NCI-H1694 treated with DMSO at 0.1 percent for 48 hours (cell line): ENCODE results near the gene SHC3.

Source experiments
- DNase-seq: peaks from one replicate; lab custom pipeline; 2025; lab: John Stamatoyannopoulos, UW

The SHC3 gene

DNA sequence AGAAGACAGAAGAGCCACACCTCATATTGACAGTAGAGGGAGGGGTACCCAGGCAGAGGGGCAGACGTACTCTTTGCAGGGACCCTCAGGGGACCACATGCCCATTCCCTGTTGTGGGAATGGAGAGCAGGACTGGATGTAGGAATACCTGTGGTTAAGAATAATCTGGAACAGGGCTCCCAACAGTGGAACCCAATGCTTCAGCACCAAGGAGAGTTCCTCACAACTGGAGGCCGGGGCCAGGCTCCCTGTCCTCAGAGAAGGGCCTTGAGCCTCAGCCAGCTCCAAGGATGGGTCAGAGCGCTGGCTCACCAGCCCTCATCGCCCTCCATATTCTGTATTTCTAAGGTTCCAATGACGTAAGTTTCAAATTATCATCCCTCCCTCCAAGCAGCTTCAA, 7.4 kb upstream of the SHC3 start:
- no peak for DNase-seq

DNA sequence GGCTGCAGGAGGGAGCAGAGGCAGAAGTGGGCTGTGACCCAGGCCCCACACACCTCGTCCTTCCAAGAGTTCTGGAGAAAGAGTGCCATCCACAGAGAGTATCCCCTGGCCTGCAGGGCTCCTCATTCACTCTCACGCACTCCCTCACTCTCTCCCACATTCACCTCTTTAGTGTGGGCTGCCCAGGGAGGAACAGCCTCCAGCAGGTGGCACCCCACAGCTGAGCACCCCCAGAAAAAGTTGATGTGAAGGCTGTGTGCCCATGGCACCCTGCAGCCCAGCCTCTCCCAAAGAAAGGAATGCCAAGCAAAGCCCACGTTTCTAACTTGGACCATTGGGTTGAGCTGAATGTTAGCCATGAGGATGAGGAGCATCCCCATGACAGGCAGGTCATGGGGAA, 4.5 kb upstream of the SHC3 start:
- no peak for DNase-seq

DNA sequence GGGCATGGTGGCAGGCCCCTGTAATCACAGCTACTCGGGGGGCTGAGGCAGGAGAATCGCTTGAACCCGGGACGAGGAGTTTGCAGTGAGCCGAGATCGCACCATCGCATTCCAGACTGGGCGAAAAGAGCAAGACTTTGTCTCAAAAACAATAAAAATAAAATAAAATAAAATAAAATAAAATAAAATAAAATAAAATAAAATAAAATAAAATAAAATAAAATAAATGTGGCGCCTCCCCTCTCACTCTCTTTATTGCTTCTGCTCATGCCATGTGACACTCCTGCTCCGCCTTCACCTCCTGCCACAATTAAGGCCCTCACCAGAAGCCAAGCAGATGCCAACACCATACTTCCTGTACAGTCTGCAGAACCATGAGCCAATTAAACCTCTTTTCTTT, 3.8 kb upstream of the SHC3 start:
- no peak for DNase-seq

DNA sequence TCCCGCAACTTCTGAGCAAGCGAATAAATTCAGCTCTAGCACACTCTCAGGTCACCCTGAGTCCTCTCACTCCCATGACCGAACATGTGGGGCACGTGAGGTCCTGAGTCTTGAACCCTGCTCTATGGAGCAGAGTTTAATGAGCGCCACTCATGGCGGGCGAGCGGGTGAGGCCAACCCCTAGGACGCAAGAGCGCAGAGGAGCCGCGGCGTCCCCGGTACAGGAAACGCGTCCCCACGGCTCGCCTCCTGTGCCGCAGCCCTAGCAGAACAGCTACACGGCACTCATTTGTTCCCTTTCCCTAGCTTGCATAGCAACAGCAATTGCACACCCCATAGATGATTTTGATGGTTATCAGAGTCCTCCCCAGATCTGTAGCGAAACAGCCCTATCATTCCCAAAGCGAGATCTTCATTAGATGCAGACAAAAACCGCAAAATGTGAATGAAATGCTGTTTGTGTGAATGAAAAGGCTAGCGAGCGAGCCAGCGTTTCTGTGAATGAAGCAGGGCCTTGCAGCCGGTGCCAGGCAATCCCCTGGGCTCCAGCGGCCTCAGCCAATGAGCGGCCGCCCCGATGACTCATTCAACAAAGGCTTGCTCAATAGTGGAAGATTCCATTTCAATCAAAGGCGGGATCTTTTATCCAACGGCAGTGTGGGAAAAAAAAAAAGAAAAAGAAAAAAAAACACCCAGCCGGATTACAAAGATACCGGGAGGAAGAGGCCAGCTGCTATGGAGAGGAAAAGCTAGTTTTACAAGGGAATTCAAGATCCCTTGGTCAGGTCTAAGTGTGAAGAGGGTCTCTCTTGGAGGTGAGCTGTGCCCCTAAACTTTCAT, 1.5 kb upstream of the SHC3 start:
- DNase-seq: peak; percentile 93

DNA sequence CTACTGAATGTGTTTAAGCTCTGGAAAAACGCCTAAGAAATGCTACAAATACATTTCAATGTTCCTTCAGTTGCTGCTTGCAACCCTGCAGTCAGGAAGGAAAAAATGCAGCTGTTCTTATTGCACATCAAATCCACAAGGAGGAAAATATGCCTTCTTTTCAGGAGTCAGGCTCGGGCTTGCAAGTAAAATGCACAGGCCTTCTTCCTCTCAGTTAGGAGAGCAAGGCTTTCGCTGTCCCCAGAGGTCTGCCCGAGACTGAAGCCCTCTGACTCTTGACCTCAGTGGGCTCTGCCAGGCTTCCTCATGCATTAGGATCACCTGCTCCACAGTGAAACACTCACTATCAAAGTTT, 899 bp upstream of the SHC3 start:
- DNase-seq: peak; percentile 17

DNA sequence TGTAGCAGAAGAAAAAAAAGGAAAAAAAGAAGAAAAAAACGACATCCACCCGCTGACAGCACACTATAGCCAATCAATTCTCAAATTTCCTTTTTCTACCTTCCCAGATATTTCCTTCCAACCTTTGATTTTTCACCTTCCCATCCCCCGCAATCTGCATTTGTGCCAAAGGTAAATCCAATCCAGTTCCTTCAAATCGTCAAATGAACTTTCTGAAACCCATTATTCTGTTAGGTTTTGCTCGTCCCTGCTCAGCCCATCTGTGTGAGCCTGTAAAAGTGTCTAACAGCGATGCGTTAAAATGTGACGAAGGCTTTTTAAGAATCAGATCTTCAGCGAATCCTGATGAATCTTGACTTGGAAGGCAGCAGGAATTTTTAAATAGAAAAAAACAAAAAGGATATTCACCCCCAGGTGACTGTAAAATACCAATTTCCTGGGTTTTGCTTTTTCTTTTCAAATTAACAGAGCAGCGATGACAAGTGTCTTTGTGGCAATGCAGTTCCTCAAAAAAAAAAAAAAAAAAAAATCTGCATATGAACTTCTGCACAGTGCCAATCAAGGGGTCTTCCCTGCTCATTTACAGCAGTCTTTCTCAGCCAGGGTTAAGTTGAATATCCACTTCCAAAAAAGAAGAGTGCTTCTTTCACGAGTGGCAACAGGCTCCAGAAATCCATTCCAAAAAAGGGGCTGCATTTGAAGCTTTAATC, 367 bp upstream of the SHC3 start:
- DNase-seq: no peak

DNA sequence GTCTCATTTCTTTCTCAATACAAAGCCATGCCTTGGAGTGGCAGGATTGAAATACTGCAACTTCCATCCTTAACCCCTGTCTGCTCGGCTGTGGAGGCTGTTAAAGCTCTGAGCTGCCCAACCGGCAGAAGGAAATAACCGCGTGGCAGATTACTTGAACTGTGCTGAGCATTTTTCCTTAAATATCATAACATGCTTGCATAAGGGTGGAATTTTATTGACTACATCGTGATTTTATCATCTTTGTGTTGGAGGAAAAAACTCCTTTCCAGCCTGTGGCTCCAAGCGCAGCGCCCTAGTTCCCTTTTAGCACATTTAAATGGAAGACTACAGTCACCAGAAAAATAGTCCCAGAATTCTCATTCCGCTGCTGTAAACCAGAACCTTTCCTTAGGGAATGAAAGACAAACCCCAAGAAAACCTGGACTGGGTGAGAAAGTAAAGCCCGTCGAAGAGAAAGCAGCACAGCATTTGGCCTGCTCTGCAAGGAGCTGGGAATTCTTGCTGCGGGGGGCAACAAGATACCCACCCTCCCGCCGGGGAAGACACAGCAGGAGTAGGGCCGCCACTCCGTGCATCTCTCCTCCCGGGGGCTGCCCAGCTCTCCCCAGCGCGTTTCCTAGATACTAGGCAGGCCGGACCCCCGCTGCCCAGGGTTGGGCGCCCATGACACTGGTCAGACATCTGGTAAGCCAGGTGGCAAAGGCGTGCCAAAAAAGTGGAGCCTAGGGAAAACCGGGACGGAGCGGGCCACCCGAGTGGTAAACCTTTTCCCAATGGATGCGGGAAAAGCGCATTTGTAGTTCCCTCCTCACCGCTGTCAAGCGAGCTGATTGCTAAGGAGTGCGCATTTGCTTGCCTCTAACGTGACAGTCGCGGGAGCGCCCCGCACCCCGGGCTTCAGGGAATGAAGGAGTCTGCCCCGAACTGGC, 1.3 kb downstream of the SHC3 start:
- DNase-seq: peak; percentile 25

DNA sequence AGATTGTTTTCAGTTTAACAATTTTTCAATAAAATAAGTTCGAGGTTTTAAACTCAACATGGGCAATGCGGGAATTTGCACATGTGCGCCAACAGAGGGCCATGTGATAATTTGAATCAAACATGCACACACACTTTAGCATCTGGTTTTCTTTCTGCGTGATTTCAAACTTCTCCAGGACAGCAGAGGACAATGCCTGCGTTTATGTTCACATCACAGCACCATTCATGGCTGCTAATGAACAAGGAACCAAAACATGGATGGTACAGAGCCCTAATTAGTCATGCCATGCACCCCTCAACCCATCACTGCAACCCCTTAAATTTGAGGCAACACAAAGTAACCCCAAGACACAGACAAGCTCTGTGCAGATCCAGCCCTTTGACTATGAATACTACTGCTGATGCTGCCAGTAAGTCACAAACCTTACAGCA, 2.8 kb downstream of the SHC3 start:
- DNase-seq: peak; percentile 6

DNA sequence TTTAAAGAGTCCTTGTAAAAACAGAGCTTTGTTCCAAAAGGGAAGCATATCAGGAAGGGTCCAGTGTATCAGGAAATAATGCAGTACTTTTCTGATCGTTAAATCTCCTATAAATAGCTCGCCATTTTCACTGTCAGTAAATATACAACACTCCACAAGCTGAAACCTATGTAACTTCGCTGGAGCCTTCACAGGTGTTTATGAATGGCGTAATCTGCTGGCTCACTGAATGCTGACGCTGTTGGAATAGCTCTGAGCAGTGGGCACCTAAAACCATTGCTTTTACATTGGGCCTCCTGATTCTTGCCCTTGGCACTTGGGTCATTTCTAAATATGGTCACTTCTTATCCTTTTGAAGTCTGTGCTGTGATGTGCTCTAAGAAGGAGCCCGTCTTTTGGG, 4.3 kb downstream of the SHC3 start:
- no peak for DNase-seq

DNA sequence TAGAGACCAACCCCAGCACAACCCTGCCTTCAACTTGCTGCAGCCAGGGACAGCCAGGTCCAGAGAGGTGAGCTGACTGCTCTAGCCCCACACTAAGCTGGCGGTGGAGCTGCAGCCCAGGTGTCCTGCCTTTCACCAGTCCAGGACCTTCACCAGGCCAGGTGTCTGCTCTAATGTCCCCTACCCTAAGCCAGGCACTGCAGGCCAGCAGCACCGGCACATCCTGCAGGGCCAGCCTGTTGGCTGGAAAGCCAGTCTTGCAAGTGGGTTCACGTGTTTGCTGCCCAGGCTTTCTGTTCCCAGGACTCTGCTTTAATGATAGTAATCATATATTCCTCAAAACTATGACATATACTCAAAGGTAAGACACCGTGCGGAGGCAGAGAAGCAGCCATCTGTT, 5.5 kb downstream of the SHC3 start:
- no peak for DNase-seq

DNA sequence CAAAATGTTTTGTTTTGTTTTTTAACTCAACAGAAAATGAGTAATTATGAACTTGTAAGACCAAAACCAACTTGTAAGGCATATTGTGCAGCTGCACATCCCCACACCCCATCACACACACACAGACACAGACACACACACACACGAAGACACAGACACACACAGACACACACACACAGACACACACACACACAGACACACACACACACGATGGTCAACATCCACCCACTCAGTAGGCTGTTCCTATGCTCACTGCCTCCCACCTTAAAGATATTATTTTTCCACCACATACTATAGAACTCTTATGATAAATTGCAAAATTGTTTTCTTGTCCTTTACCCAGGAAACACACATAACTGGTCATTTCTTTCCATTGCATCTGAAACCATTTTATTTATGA, 6.2 kb downstream of the SHC3 start:
- no peak for DNase-seq

DNA sequence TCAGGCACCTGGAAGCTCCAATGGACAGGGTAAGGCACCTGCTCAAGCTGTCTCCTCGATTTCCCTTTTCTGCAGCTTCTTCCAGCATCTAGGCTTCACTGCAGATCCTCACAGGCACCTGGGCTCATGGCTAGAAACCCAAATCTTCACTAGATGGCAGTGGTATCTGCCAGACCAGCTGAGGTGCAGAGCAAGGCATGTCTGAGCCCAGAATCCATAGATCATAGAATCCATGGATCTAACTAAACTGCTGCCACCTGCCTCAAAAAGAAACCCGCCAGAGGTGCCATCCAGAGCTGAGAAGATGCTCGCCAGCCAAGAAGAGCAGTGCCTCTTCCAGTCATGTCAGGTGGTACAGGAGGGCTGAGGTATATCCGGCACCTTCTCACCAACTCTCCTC, 6.9 kb downstream of the SHC3 start:
- DNase-seq: no peak

DNA sequence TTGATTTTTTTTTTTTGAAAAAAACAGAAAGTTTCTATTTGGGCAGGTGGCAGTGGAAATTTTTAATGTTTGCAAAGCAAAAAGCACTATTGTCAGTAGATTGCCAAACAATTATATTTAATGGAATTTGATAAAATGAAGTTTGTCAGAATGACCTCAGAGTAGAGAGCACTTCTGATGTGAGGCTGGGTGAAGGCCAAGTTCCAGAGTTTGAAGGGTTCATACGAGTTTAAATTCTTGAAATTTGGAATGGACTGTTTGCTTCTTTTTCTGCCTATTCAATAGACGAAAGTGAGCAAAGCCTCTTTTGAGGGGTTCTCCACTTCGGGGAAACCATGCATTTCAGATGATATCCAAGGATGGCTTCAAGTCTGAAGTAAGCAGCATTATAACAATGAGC, 7.4 kb downstream of the SHC3 start:
- DNase-seq: no peak

DNA sequence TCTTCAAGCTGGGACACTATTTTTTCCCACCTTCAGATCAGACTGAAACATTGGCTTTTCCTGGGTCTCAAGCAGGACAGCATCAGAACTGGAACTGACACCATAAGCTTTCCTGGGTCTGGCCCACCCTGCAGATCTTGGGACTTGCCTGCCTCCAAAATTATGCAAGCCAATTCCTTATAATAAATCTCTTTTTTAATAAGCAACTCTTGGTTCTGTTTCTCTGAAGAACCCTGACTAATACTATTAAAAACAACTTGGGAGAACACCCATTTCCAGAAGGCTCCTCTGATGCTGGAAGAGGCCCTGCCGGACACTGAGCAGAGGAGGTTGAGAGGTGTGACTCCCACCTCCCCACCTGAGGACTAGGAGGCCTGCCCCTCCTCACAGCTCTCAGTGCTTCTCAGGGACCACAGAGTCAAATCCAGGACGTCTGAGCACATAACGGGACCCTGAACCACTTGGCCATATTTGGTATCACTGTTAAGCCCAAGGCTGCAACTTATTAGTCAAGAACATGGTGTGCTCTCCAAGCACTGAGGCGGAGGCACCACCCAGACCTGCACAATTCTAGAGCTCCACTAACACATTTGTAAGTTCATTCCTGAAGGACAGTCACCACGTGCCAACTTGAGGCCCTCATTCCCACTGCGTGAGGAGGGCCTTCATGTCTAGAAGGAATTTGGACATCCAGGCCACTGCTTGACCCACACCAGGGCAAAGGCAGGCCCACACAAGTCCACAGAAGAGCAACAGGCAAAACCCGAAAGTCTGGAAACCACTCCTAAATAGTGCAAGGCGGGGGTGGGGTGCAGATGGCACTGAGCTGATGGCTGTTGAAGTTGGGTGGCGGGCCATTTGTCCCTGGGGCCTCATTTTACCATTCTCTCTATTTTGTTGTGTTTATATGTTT, 9.5 kb downstream of the SHC3 start:
- DNase-seq: no peak

DNA sequence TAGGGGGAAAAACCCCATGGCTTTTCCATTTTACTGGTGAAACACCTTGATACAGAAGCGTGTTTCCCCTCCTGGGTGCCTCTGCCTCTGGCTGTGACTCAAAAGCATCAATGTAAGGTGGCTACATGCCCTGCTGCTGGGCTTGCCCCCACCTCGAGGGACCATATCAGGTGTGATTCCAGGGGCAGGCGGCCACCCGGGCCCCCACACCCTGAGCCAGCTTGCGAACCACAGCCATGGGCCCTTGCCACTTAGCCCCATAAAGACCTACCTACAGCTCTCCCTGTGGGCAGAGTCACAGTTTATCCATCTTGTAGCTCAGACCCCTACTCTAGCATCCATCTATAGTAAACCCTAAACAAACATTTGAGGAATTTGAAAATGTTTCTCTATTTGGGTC, 10.8 kb downstream of the SHC3 start:
- DNase-seq: no peak

DNA sequence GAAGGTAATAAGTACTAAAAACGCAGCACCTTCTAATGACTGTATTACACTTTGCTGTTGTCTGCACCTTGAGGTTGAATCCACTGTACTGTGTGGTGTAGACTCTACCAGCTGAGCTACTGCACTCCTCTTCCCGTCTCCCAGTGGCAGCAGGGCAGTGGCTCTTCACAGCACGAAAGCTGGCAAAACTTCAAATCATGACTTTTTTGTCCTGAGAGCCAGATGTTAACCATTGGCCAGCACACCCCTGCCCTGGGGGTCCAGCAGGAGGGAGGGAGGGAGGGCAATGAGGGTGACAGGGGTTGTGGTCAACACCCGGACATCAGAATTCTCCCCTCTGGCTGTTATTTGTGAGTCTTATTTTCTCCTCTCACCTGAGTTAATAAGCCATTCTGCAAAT, 11.8 kb downstream of the SHC3 start:
- no peak for DNase-seq

DNA sequence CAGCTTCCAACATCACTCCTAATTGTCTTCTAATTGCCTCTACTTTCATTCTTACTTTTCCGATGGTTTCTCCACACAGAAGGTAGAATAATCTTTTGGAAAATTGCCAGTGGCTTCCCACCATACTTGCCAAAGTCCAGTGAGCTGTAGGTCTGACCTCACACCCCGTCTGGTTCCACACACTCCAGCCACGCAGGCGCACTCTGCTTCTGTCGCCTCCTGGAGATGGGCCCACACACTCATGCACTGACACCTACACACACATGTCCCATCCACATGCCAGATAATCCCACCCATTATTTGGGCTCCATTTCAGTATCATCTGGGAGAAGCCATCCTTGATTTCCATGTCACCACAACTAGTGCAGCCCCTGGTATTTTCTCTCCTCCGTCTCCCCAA, 12.7 kb downstream of the SHC3 start:
- no peak for DNase-seq

DNA sequence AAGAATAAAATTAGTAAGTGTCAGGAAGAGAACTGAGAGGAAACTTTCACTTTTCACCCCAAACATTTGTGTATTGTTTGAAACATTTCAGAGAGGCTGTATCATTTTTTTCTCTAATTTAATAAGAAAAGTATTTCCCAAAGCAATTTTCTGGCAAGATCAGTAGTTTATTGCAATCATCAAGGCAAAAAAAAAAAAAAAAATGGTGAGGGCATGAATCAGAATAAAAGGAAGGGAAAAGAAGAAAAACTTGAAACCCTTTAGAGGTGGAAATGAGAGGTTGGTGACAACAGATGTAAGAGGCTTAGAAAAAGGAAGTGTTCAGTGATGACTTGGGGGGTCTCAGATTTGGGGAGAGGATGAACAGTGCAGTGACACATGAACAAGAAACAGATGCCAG, 13.3 kb downstream of the SHC3 start:
- DNase-seq: no peak

DNA sequence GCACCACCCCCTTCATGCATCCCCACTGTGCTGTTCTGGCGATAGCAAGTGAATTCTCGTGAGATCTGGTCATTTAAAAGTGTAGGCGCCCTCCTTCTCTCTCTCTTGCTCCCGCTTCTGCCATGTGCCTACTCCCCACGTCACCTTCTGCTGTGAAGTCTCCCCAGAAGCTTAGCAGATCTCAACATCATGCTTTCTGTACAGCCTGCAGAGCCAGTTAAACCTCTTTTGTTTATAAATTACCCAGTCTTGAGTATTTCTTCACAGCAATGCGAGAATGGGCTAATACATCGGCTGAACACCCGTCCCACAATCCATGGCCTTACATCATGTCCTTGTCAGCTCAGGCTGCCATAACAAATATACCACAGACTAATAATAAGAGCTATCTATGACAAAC, 17.4 kb downstream of the SHC3 start:
- no peak for DNase-seq

DNA sequence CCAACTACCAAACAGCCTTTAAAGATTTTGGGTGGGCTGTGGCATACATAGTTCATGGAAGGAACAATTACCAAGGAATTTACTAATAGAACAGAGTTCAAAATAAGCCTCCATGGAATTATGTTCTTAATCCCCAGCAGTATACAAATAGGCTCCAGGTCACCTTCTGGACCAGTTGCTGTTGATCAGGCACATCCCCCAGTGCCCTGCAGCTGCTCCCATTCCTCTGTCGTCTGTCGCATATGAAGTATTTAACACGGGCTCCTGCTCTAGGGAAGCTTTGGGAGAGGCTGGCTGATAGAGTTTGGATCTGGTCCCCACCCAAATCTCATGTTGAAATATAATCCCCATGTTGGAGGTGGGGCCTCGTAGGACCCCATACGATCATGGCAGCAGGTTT, 17.8 kb downstream of the SHC3 start:
- DNase-seq: no peak

DNA sequence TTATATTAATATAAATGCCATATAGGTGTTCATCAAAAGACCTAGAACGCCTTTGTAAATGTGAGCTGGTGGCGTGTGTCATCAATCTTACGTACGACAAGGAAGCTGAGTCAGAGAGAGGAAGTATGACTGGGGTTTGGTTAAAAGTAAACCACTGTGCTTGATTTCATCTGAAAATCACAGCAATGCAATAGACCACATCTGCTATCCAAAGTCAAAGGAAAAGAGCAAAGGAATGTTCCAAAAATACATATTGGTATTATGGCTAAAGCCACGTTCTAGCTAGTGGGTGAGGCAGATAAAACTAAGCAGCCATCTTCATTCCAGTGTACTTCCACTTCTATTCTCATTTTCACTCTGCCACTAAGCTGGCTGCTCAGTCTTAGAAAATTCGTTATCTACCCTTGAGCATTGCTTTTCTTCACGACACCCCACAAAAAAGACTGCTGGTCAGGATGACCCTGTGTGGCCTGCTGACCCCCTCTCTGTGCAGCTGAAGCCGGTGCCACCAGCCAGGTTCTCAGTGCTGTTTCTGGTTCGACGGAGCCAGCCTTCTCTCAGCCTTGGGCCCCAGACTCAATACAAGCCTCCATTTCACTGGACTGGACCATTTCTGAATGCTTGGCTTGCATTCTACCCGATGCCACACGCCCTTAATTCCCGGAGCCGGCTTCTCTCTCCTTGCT, 23.8 kb downstream of the SHC3 start:
- DNase-seq: no peak
